Right ventricle myocardium inferior (tissue), 1 donor: Measurements from ENCODE around the gene ADAMTS18. TPM values are rescaled to one million over a fixed set of nuclear protein-coding genes. Genes with fewer than 3 reads are reported as not detected.

Source experiments
- ATAC-seq: fragments of 200-7000 bp; cut with Tn5 transposase; one replicate; pipeline ENCODE4 v1.9.1; 2020; ENCODE audit warnings: mild to moderate bottlenecking, moderate library complexity
- DNase-seq: peaks from one replicate; pipeline ENCODE4 v3.0.0; 2021; ENCODE audit errors: missing footprints
- intact Hi-C: fragments of 100-400 bp; cut with DNase I; formaldehyde crosslinking; loops from one replicate; pipeline ENCODE4 v1.11.0; 2022
- total RNA-seq: library from RNA; stranded (reverse); fragmentation: NEBNext Ultra II Directional; extraction: Animal tissue kit (Norgen Biotek cat#: 25700); gene quantifications from one replicate; pipeline ENCODE4 v1.2.1, GENCODE V29; 2021
- donor health status: DM: no; HTN: yes; CAD: no; lungs with severe emphysema.

Gene ADAMTS18
- total RNA-seq, 1 donor from 2014 or later = not detected

DNA sequence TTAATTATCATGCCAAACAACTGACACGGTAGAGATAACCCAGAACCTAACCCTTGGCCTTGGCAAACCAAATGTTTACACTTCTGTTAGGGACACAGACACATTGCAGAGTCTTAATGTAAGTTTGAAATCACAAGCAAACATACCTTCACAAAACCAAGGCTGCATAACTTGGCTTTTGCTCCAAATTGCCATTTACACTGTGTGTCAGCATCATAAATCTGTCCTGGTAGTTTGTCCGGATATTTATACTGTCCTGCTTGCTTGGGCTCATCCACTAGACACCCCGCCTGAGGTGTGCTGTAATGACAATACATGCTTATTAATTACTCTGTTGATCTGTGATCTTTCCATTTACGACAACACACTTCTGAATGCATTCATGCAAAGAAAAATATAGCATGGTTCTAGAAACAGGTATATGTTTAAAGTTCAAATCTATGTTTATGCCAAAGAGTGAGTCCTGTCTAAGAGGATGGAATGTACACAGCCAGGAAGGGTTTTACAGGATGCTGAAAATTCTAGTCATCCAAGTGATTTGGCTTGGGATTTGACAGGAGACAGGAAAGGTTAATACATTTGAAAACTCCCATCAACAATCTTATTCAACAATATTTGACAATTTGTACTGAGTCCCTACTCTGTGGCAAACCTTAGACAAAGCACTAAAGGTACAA lies 81.1 kb downstream of the ADAMTS18 start:
- DNase-seq (no peak), ATAC-seq (no peak)
- intact Hi-C loops = no loop called here

DNA sequence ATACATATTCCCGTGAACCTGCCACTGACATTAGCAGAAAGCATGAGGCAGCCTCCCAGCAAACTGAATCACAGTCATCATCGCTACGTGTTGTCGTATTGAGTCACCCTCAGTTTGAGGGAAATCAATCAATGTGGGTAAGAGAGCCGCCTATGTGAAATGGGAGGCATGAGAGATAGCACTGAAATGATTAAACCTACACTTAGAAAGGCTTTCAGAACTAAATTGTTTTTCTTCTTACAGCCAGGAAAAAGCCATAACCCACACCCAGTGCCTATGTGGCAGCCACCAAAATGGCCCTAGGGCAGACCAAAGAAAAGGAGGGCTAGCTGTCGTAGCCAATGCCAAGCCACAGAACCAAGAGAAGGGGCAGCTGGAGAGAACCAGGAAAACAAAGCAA lies 90.5 kb downstream of the ADAMTS18 start:
- no peak for DNase-seq
- intact Hi-C loops = no loop called here
- ATAC-seq = no peak

DNA sequence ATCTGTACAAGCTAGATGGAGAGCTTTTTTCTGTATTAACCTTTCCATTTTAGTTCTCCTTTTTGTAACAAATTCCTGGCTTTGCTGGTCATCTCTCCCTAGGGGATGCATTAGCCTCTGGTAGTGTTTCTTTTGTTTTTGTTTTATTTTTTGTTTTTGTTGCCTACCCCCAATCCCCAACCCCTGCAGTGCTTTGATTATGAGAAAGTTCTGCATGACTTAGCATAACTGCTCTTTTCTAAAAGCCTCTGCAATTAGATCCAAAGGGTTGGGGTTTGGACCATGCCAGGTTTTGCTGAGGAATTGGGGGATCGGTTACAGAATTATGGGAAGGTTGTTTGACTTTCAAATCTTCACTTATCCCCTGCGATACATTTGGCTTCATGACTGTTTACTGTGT lies 98.2 kb downstream of the ADAMTS18 start:
- intact Hi-C loops = no loop called here
- ATAC-seq (no peak), DNase-seq (no peak)

- intact Hi-C loops = no loop called here
- DNase-seq (no peak), ATAC-seq (no peak)
Measured at GRCh38 chr16:77335652-77336234, 99.1 kb downstream of the ADAMTS18 start.

DNA sequence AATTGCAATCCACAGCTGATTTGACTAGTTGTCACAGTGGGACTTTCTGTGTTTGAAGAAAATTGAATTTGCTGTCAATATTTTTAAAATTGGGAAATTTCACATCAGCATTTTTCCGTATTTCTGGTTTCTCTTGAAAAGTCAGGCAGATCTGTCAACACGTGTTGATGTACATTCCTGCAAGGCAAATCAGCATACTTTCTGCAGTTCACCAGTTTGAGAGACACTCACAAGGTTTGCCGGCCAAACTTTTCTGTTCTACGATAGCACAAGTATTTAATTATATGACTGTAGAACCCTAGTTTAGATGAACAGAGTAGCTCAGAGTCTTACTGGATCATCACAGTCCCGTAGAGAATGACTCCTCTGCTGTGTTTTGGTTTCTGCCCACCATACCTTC lies 102.0 kb downstream of the ADAMTS18 start:
- no peak for ATAC-seq

DNA sequence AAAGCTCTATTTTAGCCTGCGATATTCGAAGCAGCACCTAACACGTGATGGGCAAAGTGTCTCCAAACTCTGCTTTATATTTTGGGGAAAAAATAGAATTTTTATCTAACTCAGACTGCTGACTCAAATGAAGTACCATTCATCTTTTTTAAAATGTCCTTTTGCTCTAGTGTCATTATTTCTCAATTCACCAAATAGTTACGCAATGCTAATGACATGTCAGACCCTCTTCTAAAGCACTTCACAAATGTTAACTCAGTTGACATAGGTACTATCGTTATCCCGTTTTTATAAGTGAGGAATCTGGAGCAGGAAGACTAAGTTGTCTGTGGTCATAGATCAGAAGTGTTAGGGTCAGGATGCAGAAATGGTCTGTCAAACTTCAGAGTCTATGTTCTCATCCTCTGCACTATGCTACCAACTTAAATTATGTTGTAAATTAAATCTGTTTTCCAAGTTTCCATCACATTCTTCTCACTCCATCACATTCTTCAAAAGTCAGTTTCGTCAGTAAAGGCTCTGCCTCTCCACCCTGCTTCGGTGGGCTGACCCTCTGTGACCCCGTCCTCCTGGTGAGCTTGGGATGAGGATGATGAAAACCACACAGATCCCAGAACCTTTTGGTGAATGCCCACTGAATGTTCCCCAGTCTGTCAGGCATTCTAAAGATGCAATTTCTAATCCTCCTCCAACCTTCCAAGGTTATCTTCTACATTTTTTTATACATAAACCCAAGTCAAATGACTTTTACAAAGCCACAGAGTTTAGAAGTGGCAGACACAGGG lies 102.8 kb downstream of the ADAMTS18 start:
- DNase-seq (no peak), ATAC-seq (no peak)
- intact Hi-C loops = no loop called here

More for the DNA sequence above, 102.0 kb downstream of the ADAMTS18 start:
- DNase-seq = no peak
- intact Hi-C loops = no loop called here

- DNase-seq (no peak), ATAC-seq (no peak)
- intact Hi-C loops = no loop called here
Measured at GRCh38 chr16:77331043-77331442, 103.8 kb downstream of the ADAMTS18 start.

DNA sequence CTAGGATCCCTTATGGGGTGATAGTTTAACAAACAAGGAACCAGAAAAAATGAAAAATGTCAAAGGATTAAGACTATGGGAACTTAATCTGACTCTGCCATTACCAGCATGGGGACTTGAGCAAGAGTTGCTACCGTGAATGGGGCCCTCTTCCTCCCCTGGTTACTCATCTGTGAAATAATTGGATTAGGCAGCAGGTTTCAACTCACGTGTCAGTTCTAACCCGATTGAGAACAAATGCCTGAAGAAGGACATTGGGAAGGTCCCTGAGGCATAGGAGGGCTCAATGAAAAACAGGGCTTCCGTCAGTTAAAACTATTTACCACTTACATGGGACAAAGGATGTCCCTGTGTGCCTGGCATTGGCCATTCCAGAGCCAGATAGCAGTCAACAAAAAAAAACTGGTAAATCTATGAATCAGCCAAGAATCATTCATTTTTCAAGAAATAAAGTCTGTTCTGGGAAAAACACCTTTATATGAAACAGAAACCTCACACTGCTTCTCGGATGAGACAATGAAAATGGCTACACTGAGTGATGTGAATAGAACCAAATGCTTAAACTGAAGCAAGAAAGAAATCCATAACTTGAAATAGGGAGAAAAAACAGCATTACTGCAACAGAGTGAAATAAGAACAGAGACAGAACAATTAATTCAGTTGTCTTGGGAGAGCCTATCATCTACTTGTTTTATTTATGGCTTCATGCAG lies 104.3 kb downstream of the ADAMTS18 start:
- DNase-seq (no peak), ATAC-seq (no peak)
- intact Hi-C loops = no loop called here

- no peak for ATAC-seq
- no peak for DNase-seq
- intact Hi-C loops = no loop called here
Measured at GRCh38 chr16:77328768-77329167, 106.1 kb downstream of the ADAMTS18 start.

DNA sequence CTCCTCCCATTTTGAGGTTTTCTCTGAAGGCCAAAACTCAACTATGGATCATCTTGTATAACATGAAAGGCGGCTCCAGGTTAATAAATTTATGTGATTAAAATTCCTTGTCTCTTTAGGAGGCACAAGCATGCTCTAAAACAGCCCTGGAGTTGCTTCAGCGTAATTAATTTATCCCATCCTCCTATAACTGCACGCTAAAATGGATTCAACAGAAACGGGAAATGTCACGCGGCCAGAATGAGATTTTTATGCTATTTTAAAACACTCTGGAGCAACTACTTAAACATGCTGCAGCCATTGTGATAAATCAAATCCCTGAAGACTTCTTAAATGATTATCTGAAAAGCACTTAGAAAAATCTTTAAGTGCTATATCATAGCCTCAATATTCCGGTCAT lies 106.6 kb downstream of the ADAMTS18 start:
- intact Hi-C loops = no loop called here
- DNase-seq = no peak
- ATAC-seq = no peak

- ATAC-seq (no peak), DNase-seq (no peak)
- intact Hi-C loops = no loop called here
Measured at GRCh38 chr16:77327717-77328116, 107.1 kb downstream of the ADAMTS18 start.

DNA sequence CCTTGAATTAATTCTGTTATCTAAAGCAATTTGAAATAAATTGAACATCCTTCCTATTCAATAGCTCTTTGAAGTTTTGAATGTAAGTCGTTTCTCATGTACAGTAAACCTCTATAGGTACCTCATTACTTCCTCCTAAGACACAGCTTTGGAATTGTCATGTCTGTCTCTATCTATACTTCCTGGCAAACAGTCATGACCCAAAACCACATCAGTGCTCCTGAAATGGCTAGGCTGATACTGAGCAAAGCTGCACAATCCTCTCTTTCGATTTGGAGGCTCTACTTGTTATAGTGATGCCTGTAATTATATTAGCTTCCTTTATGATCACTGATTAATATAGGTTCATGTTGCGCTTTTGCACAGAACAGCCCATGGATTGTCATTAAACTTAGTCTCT lies 110.1 kb downstream of the ADAMTS18 start:
- no peak for DNase-seq
- intact Hi-C loops = no loop called here
- no peak for ATAC-seq

GRCh38 chr16:77323695-77324094 lies 111.1 kb downstream of the ADAMTS18 start:
- no peak for ATAC-seq
- intact Hi-C loops = no loop called here
- no peak for DNase-seq

GRCh38 chr16:77322757-77323156 lies 112.1 kb downstream of the ADAMTS18 start:
- intact Hi-C loops = no loop called here
- ATAC-seq = no peak
- DNase-seq = no peak

GRCh38 chr16:77317059-77317458 lies 117.8 kb downstream of the ADAMTS18 start:
- DNase-seq (no peak), ATAC-seq (no peak)
- intact Hi-C loops = no loop called here

- DNase-seq = no peak
- intact Hi-C loops = no loop called here
- ATAC-seq = no peak
Measured at GRCh38 chr16:77310877-77311276, 124.0 kb downstream of the ADAMTS18 start.

GRCh38 chr16:77308163-77308561 lies 126.7 kb downstream of the ADAMTS18 start:
- intact Hi-C loops = no loop called here
- no peak for DNase-seq
- no peak for ATAC-seq

DNA sequence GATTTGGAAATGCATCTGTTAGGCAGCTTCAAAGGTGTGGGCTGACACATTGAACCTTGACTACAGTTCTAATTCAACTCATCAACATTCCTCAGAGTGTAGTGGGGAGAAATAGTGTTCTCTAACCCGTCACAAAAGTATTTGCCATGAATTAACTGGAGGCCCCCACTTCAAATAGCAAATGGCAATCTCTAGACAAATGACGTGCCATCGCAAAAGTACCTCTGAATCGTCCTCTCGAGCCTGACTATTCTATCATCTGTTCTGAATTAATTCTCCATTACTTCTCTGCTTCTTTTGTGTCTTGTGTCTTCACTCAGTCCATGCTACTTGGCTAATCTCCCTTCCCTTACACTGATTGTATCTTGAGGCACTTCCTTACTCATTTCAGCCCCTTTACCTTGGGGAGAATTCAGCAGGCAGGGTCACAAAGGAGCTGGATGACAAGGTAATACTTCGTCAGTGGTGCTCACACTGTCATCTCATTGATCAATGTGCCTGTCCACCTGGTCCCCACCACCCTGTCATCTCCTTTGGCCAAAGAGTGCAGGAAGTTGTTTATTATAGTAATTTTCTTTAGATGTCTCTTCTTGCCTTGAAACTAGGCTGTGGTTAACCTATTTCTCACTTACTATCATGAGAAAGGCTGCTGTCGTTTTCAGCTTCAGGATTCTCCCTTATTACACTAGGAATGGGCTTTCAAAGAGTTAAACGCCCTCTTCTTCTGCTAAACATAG lies 127.2 kb downstream of the ADAMTS18 start:
- intact Hi-C loops = no loop called here
- DNase-seq (no peak), ATAC-seq (no peak)

DNA sequence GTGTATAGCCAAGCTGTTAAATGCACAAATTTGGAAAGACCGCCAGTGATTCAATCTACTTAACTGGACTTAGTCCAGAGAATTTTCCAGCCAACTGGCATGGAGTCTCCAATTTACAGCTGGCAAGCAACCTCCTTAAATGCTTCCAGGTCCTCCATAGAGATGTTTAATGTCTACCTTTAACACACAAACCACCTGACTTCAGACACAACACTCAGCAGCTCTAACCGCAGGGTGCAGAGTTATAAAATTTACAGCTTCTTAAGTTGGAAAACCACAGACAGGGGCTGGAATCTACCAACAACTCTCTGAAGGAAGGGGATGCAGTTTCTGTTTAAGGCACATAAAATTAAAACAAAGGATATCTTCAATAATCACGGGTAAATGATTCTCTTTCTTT lies 128.8 kb downstream of the ADAMTS18 start:
- intact Hi-C loops = no loop called here
- no peak for ATAC-seq

More for the DNA sequence above, 128.8 kb downstream of the ADAMTS18 start:
- DNase-seq = no peak
